NCI-H774 (cell line): ENCODE measurements around the gene GREM2.

ENCODE experiments used
- DNase-seq: peaks from one replicate; lab custom pipeline; 2025; lab: John Stamatoyannopoulos, UW

GREM2 gene

DNA sequence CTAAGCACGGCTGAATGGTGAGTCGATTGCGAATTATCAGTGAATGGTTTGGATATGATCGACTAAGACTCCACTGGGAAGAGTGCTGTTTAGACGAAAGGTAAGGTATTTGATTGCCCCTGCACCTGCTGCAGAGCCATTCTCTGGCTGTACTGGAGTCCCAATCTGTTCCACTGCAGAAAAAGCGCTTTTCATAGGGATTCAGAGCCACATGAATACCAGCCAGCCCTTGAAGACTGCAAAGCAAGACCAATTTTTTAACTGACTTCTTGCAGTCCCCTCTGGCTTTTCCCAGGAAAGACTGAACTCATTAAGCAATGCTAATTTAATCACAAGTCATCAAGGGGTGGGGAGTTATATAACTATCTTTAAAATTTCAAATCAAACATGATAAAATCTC lies 1.3 kb downstream of the GREM2 start:
- DNase-seq, result no peak

DNA sequence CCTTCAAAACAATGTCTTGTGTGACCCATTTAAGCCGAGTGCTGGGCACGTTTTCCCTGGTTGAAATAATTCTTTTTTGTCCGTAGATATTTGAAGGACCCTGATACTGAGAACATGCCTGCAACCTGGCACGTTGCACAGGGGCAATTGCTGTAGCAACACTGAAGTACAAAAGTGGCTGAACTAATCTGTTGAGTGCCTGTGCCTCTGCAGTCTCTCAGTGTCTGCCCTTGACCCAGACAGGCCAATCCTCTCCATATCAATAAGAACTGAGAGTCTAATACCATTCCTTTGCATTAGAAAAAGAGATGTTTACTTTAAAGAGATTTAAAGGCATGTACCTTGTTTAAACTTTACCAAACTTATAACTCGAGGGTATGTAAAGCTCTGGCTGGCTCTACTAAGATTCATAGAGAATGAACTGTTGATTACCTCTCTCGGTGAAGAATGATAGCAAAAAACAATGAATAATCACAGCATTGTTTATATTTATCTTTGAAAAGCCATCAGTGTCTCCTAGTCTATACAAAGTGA lies 2.4 kb downstream of the GREM2 start:
- DNase-seq, result no peak

DNA sequence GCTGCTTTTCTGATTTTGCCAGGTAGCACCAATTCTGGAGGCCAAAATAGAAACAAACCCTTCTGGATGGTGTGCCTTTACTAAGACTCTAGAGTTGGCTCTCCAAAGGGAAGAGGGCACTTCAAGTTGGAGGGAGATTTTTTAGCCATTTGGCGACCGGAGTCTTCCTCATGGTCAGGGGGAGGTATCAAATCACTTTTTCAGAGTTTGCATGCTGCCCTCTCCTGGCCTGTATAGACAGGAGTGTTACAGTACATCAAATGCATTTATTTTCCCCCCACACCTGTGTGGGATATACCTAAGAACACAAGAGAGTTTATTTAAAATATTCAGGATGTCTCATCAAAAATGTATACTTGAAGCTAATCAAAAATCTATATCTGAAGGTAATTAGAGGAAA lies 3.2 kb downstream of the GREM2 start:
- DNase-seq, result no peak

DNA sequence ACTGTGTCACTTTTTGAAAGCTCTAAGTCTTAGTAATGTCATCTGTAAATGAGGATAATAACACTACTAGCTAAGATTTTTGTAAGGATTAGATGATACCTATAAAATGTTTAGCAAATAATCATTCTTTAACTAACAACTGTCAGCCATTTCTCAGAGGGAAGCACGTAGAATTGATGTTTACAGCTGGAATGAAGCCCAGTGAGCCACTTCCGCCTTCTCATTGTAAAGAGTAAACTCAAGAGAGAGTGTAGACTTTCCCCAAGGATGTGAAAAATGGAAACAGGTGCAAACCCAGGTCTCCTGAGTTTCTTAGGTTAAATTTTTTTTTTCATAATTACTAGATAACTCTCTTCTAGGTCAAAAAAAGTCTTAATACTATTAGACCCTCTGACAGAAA lies 4.9 kb downstream of the GREM2 start:
- no peak for DNase-seq

DNA sequence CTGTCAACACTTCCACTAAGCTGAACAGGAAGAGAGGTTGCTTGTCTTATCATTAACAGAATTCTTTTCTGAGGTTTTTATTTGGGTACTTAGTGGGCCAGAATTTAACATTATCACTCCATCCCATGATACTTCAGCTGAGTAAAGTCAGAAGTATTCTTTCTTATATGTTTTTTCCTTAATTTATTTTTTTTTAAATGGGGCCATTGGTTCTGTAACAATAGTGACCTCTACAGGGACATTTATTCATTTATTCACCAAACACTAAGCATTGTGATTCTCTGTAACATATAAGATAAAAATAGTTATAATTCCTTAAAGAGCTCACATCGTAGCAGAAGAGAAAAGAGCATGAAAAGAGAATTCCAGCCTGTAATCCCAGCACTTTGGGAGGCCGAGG lies 9.8 kb downstream of the GREM2 start:
- no peak for DNase-seq

DNA sequence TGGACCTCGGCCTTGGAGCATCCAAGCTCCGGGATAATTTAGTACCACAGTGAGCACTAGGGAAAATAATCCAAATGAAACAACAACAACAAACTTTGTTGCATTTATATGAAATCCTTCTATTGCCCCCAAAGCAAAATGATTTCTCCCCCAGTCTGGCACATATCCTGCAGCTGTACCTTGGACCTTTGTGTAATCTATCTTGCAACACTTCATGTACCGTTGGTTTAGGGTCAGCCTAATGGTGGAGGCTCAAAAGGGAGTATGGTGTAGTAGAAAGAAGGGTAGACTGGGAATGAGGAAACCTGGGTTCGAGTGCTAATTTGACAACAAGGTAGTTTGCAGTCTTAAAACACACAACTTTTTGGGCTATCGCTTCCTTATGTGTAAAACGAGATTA lies 12.1 kb downstream of the GREM2 start:
- no peak for DNase-seq

DNA sequence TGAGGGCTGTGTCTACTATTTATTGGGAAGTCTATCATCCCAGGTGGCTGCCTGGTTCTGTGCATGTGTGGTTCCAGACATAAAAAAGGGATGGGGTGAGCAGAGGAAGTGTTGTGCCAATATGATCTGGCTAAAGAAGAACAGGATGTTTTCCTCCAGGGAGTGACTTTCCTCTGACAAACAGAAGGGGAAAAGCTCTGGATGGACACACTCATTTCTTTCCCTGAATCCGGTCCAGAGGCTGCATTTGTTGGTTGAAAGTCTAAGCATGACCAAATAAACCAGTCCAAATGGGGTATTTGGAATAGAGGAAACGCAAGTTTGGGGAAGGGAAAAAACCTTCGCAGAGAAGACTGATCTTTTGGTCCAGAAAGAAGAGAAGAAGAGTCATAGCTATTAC lies 12.7 kb downstream of the GREM2 start:
- DNase-seq, result no peak

DNA sequence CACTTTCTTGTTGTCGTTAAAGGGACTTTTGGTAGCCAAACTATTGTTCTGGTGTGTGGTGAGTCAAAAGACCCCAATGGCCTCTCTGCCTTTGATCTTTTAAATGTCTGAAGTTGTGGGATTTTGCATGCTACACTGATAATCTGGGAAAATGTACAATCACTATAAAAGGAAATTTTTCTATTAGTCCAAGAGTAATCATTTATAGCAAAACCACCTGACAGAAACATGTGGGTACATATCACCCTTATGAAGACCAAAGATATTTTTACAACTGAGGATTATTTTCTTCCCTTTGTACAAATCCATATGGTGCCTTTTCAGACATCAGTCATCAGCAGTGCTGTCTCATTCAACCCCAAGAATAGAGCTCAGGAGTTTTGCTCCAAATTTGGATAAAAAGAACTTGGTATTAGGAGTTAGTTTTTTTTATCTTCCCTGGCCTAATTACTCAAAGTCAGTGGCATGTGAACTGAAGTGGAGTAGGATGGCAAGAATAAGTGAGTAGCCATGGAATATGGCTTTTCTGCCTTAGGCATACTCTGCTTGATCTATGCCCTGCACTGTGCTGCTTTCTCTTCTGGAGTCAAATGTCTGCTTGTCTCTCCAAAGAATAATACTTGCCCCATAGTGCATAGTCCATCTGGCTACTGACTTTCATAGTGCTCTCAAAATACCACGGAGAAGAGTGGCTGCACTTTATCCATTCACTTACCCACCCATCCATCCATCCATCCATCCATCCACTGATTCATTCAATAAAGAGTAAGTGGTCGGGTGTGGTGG lies 13.5 kb downstream of the GREM2 start:
- no peak for DNase-seq

DNA sequence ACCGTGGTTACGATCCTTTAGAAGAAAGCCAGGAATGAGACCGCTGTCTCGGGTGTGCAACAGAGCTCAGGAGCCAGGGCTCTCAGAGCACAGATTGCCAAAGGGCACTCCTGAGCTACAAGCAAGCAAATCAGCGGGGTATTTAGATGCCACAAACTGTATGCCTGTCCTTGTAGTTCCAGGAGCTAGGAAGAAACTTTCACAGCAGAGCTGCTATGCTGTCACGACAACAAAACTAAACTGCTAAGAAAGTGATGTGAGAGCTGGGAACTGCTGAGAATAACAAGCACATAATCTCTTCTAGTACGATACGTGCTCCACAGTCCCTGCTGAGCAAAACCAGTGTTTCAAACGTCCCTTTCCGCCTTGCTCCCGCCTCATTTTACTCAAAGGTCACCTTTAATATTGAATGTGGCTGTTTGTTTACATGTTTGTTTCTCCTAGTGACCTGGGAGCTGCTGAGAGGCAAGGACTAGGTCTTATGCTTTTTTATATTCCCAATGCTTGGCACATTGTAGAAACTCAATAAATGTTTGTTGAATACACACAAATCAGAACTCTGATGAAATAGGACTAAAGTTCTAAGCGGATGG lies 14.7 kb downstream of the GREM2 start:
- no peak for DNase-seq

DNA sequence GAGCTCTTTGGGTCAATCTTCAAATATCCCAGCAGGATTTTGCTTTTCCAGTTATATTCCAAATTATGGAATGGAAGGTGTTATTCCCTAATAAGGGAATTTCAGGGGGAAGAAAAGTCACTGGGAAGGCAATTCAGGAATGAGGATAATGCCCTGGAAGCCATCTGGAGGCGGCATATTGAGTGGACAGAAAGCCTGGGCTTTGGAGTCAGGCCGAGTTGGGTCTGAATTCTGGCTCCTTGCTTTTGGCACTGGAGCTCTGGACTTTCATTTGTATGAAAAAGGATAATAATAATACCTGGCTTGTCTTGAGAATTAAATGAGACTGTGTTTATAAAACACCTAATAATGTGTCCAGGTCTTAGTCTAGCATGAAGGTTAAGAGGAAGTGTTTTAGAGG lies 16.5 kb downstream of the GREM2 start:
- no peak for DNase-seq

DNA sequence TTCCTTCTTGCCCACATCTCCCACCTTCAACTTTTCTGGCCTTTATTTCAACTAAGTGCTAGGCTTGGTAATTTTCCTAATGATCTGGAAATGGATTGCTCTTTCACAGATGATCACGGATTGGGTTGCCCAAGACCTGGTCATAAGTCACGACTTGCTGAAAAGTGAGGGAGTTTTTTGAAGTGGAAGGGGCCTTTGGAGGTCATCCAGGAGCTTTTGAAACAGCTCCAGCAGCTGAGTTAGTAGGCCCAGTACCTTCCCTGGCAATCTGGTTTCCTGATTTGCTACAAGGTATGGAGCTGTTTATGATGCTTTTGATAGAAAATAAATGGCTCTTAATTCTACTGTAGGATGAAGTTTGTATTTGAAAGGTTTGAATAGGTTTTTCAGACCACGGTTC lies 20.4 kb downstream of the GREM2 start:
- DNase-seq, result no peak

DNA sequence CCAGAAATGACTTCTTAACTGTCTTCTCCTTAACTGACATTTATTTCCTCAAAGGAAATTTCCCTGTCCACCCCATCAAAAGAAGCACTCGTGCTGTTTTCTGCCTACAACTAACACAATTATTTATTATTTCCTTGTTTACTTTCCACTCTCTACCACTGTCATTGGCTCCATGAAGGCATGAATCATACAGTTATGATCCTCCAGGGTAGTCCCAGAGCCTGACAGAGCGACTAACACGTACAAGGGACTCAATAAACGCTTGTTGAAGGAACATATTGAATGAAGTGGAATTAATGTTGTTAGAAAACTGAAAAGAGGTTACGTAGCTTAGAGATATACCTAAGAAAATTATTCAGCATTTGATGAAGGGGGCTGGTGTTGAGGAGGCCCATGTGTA lies 20.9 kb downstream of the GREM2 start:
- no peak for DNase-seq

DNA sequence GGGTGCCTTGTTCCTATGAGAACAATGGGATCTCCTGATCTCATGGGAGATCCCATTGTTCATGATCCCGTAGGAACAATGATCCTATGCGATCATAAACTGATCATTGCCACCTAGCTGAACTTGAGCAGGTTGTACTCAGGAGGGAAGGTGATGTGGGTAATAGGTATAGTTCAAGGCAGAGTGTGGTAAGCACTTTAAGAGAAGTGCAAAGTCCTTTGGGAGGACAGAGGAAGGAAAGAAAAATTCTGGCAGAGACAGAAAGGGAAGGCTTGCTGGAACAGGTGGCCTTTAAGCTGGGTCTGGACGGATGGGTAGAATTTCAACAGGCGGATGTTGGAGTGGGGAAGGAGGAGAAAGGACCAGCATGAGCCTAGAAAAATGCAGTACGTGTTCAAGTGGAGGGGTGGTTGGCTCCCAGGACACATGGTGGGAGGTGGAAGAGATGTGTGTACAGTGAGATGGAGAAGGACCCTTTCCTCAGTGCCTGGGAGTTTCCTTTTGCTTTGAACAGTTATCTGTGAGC lies 22.3 kb downstream of the GREM2 start:
- DNase-seq, result no peak

DNA sequence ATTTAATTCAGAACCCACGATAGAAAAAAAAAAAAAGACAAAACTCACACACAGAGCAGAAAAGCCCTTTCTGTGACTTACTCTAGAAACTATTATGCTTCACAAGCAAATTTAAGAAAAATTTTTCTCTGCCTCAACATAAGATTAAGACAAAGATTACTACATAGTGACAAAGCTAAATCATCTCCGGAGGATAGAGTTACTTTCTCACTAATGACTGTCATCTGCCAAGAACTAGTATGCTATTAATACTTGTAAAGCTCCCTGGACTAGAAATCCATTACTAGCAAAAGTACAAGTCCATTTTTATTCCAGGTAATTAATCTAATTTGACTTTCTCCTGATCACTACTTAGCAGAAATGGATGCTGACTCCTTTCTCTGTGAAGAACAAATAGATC lies 25.9 kb downstream of the GREM2 start:
- DNase-seq, result no peak

DNA sequence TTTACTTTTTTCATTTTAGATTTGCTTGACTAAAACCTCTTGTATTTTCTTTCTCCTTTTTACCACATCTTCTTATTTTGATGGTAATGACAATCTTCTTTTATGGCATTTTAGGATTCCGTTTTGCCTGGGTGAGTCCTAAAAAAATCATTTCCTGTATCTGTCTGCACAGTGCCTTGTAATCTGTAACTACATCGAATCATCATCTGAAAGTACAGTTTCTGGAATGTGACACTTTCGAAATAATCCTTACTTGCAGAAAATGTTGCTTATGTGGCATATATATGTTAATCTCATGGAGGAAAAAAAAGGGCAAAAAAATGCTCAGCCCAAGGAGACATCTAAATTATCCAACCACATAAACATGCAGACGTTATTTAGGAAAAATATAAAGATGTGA lies 29.0 kb downstream of the GREM2 start:
- DNase-seq, result no peak

DNA sequence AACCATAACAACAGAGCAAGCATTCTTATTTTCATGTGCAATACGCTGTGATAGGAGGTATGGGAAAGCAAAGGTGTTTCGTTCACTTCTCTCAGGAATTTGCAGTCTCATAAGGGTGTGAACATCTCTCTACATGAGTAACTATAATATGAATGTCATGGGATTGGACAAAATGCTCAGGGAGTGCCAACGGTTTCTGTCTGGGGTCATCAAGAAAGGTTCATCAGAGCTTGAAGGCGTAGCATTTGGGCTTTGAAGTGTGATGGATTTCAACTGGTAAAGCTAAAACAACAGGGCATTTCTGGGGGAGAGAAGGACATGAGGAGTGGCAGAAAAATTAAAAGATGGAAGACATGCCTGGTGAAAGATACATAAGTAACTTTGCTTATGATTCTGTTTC lies 32.4 kb downstream of the GREM2 start:
- no peak for DNase-seq

DNA sequence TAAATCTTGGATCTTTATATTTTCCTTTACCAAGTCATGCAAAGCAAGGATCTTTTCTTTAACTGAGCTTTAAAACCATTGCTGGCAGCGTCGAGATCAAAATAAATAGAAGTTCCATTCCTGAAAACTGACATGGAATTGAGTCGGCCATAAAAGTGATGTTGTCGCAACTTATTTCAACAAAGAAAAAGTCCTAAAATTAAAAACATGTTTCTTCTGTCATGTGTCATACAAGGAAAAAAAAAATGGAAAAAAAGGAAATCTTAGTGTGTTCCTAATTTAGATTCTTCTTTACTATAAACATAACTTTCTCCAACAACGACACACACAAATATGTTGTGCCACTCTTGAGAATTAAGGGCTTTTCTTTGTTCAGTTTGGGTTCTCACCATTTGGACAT lies 34.9 kb downstream of the GREM2 start:
- DNase-seq, result no peak

DNA sequence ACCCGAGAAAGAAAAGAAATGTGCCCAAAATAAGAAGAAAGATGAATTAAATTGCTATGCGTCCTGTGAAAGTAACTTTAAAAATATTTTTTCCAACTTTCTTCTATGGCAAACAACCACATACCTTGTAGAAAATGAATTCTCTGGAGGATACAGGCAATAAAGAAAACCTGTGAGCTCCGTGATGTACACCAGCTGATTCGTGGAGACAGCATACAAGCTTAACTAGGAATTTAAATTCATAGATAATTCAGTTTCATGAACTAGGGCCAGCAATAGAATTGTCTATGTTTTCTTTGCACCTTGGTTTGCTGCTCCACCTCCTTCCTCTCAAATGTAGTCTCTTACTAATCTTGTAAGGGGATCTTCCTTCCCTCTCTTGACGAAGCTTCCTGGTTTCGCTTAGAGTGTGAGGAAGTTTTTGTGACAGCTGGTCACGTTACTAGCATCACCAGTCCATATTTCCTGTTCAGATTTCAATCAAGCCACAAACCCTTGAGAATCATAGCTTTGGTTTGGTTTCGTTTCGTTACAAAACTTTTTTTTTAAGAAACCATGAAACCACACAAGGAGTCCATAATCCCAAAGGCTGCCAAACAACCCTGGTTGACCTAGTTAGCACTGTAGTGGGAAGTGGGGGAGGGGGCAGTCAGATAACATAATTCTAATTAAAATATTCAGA lies 35.8 kb downstream of the GREM2 start:
- DNase-seq, result no peak

DNA sequence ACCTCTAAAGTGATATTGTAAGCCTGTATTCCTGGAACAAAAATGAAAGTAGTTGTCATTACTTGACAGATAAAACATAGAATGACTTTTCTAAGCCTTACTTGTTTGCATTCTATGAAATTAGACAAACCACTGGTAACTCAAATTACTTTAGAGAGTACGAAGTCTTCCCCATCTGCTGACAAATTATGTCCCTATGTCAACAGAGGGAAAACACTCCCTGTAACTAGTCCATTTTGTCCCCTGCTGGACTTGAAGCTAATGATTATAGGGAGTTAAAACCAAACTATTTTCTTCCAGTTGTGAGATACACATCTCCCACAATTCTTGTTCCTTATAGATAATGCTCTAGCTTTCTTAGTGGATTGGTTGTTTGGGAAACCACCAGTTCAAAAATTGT lies 39.6 kb downstream of the GREM2 start:
- DNase-seq, result no peak

DNA sequence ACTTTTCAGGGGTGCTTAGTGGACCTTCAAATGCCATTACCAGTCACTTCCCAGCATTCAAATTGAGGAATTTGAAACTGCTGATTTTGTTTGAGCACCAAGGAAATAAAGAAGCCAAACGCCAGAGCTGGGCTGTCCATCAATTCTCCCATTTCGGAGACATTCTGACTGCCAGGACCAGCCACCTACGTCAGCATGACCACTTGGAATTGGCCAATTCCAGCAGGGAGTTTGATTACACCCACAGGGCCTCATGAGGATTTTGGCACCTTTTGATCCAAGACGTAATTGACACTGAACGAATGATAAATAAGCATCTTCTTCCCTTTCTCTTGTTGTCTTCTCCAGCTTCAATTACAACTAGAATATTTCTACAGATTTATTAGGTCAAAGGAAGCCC lies 40.2 kb downstream of the GREM2 start:
- DNase-seq, result no peak

DNA sequence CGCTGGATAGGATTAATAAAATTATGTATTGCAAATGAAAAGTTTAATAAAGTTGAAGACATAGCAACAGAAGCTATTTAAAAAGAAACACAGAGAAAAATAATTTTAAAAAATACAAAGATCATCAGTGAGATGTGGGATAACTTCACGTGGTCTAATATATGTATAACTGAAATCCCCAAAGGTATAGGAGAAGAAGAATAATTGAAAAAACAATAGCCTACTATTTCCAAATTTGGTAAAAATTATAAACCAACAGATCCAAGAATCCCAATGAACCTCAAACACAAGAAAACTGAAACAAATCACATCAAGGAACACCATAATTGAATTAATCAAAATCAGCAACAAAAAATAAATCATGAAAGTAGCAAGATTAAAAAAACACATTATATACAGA lies 44.9 kb downstream of the GREM2 start:
- DNase-seq, result no peak

DNA sequence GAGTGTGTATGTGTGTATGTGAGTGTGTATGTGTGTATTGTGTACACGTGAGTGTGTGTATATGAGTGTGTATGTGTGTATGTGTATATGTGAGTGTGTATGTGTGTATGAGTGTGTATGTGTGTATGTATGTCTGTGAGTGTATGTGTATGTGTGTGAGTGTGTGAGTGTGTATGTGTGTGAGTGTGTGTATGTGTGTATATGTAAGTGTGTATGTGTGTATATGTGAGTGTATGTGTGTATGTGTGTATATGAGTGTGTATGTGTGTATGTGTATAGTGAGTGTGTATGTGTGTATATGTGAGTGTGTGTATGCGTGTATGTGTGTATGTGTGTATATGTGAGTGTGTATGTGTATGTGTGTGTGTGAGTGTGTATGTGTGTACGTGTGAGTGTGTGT lies 49.2 kb downstream of the GREM2 start:
- no peak for DNase-seq

DNA sequence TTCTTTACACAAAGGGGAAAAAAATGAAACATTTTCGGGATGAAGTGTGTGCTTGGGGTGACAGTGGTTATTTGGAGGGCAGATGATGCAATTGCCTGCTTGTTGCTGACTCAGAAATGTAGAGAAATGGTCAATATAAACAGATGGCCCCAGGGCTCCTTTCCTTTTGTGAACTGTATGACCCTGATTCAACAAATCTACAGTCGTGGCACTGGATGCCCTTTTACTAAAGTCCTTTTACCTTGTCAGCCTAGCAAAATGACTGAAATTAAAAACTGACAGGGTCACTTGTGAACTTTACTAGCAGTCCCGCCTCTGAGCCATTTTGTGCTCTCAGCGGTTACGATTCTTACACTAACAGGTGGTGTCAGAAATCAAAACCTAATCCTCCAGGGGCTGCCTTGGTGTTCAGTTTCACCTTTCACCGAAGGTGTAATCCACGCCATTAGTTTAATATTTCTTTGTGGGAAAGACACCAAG lies 49.8 kb downstream of the GREM2 start:
- DNase-seq, result no peak
